NOMO-1 (cell line): ENCODE results near the gene ZEB2.

Experiments used
- DNase-seq, 2 experiments: peaks; one replicate each; lab custom pipeline; 2025; ENCODE audit not compliant: unreplicated experiment in 2 of 2; lab: John Stamatoyannopoulos, UW

Gene ZEB2

DNA sequence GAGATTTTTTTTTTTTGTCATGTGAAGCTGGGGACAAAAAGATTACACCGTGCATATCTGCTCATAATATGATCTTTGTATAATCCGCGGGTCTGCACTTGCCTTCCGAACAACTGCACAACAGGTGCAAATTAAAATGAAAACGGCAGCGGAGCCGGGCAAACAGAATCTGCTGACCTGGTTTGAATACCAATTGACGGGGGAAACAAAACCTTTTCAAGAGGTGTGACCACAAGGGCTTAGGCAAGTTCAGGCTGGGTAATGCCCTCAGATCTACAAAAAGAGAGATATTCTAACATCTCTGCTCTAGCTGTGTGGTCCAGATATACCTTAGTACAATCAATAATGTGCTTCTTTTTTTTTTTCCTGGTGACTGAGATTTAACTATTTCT lies 88.5 kb downstream of the ZEB2 start:
- DNase-seq = no peak

DNA sequence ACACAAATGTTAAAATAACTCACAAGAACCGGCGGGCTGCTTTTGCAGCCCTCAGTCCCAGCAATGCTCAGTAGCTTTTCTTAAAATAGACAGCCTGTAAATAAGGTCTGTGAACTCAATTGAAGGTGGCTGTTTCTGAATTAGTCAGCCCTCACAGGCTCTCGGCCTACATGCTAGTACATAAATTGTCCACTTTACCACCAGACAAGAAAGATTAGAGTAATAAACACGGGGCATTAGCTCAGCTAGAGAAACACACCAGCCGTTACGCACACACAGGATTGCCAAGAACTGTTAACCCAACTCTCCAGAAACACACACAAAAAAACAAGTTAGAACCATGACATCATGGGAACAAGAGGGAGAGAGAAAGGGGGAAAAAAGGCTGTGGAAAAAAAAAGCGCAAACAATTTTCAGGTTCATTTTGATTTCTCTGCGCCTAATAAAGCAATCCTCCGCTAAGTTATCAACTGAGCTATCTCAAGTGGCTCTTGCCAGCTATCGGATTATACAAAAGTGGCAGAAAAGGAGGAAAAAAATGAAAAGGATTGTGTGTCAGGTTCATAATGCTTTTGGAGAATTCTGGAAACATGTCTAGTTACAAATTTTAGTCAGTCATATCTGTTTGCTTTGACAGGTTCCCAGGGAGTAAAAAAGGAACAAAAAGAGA lies 89.1 kb downstream of the ZEB2 start:
- no peak for DNase-seq

DNA sequence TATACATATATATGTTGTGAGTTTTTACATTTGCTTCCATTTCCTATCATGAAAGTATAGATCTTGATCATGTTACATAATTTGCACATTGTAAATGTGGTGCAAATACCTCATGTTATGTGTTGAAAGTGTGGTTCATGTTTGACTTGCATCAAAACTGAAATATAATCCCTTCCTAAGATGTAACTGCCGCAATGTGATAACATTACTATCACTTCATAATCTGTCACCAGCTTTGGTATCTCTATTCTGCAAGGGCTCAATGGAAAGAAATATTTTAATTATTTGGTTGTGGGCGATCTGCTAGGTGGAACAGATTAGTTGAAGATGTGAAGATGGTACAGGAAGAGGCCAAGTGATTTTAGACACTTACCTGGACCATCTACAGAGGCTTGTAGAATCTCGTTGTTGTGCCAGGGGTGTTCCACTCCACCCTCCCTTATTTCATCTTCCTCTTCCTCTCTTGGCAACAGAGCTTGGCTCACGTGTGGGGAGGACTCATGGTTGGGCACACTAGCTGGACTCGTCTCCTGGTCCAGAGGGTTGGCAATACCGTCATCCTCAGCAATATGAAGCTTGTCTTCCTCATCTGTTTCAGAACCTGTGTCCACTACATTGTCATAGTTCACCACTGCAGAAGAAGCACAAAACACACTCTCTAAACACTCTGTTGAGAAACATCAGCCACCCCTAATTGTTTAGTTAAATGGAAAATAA lies 90.4 kb downstream of the ZEB2 start:
- no peak for DNase-seq

DNA sequence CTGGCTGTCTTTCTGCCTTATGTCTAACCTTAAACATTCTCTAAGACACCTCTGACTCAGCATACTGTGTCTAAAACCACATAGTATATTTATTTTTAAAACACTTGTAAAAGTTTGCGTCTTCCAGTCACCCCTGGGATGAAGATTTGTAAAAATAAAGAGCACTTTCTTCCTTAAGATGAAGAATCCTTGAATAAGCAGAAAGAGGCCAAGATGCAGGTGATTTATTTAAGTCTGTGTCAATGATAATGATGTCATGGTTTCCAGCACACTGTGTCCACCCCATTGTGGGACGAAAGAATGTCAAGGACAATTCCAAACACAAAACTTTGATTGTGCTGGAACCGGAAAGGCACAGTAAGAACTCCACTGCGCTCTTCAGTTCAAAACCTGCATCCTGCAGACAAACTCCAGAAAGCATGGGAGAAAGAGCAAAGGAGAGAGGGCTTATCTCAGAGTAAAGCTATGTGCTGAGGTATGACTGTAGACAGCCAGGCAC lies 92.9 kb downstream of the ZEB2 start:
- no peak for DNase-seq

DNA sequence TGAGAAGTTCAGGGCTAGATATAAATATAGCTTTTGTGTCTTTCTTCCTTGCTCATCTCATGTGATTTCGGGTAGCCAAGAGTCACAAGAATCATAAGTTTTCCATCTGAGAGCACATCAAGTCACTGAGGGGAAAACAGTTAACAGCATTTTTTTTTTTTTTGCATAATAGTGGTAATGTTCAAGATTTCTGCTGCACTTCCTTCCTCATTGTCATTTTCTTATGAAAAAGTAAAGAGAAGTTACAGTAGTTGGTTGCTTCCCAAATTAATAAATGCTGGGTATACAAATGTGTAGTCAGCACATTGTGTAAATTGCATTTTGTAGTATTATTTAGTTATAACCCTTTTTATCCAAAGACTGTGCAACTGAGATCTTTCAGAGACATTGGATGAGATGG lies 93.6 kb downstream of the ZEB2 start:
- peak in 1 of 2 experiments; percentile 56 for DNase-seq

DNA sequence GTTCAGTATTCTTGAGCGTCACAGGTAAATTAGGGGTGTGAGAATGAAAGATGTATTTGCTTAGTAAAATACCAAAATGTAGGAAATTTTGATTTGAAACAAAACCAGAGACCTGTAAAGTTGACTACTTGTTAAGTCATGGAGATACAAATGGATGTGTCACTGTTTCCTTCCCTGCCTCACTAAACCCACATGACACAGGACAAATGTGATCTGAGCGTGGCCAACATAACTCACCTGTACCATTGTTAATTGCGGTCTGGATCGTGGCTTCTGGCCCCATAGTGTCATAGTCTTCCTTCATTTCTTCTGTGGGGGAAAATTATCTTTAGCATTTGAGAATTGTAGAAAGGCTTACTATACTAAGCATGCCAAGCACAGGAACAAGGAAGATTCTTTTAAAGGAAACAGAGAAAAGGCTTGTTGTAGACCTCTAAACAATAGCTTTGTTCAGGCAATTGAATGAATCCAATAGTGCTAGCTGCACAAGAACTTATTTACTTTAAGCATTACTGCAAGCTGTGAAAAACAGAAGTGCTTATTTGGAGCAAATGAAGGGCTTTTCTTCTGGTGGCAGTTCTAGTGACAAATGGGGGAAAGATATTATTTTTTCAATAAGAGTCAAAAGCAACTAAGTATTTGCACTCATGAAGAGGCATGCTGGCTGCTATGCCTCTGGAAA lies 95.2 kb downstream of the ZEB2 start:
- no peak for DNase-seq

DNA sequence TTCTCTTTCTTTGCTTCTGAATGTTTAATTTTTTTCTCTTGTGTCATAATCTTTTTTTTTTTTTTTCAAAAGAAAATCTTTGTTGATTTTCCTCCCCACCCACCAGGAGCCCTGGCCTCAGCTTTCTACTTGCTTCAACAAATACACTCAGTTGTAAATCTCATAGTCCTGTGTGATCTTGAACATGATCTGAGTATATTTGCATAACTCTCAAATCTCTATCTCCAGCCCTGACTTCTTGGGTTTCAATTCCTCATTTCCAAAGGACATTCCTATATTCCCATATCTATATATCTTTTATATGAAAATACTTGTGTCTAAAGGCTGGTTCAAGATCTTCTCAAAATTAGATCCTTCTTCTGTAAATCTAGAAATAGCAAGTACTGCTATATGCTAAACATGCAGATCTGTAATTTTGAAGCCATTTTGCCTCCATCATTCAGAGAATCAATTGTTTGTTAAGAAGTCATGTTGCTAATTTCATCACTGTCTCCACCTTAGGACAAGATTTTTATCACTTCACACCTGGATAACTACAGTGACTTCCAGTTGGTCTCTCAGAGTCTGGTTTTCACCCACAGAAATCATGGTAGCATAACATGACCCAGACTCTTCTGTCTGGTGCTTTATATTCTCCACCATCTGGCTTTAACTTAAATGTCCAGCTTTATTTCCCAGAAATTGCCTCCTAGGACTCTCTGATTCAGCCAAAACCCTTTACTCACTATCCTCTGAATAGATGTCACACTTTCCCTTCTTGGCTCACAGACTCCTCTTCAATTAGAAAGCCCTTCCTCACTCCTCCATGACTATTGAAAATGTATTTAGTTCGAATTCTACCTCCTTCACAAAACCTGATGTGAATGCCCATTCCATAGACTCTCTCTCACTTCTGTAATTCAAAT lies 98.1 kb downstream of the ZEB2 start:
- no peak for DNase-seq

DNA sequence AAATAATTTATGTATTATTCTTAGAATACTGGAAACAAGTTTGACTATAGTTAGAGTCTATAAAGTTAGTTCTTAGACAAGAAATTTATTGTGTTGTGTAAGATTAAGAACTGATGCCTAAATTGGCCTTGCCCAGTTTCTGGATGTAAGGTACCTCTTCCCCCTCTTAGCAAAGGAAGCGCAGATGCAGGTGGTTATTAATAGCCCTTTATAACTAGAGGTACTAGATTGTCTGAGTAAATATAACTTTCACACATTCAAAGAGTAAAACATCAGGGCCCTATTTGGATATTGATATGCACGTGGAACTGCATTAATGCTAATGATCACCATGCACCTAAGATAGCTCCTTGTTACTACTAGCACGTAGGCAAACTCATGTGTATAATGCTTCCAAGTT lies 100.7 kb downstream of the ZEB2 start:
- no peak for DNase-seq

DNA sequence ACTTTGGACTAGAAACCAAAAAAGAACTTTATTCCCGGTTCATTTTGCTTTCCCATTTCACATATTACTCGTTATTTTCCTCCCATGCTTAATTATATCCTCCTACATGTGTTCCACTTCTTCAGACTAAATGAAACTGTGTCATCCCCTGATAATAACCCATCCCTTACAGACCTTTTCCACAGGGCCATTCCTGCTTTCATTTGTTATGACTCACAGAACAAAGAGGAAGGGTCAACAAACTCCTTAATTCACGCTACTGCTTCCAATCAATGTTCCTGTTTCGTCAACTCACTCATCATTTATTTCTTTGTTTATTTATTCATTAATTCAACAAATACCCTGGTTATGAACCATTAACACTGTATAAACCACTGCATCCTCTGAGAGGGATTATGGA lies 104.5 kb downstream of the ZEB2 start:
- DNase-seq = no peak

DNA sequence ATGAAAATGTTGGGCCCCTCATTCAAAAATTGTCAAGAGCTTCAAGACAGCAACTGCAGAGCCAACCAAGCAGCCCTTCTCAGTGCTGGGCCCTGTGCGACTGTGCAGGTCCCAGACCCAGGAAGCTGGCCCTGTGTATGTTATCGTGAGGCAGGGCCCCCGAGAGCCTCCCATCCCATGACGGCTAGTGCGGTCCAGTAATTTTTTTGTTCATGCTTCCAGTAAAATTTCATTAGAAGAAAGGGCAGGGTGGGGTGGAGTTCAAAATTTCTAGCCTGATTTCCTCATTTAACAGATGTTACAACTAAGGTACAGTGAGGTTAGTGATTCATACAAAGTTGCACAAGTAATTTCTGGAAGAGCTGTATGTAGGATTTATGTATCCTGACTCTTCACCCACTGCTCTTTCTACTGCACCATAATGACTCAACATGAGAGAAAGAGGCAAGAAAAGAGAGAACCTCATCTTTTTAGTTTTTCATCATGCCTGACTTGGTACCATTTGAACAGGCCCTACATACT lies 105.5 kb downstream of the ZEB2 start:
- peak; percentile 83 to 99 for DNase-seq

DNA sequence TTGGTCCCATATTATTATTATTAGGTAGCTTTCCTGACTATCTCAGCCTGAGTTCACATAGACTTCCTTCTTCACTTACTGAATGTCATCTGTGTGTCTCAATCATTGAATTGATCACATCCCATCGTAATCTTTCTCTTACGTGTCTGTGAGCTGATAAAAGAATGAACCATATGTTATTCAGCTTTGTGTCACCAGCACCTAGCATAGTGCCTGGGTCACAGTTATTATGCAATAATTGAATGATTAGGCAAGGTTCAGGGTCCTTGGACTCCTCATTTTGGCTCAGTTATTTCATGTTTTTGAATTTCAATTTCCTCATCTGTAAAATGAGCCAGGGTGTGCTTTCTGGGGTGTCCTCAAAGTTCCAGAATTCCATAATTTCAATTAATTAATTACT lies 107.2 kb downstream of the ZEB2 start:
- DNase-seq = peak in 1 of 2 experiments; percentile 65

DNA sequence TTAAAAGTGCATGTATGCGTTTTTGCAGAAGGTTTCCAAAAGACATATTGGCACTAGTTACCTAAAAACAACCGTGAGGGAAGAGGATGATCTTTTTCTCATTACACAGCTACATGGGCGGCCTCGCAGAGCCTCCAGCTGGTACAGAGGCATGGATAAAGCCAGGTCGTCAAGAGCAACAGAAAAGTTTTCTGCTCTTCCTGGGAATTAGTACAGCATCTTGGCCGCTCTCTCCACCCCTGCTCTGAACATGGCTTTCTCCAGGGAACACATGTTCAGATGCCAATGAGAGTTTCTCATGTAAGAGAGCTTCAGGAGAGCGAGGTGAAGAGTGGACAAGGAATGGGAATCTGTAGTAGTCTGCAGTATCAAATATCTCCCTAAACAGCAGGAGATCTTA lies 108.4 kb downstream of the ZEB2 start:
- DNase-seq = no peak

DNA sequence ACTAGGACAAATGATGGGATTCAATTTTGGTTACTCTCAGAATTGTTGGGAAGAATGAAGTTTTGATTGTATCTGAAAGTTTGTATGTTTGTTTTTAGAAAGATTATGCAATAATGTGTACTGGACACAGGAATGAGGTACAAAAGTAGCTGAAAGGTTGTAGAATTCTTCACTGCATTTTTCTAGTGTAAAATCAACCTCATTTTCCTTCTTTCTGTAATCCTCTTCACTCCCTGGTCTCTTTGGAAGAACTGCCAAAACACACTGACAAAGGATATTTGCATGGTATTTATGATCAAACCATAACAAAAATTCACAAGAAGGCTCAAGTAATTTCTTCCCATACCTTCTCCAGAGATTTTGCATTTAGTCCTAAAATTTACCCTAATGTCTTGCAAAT lies 110.7 kb downstream of the ZEB2 start:
- DNase-seq = no peak

DNA sequence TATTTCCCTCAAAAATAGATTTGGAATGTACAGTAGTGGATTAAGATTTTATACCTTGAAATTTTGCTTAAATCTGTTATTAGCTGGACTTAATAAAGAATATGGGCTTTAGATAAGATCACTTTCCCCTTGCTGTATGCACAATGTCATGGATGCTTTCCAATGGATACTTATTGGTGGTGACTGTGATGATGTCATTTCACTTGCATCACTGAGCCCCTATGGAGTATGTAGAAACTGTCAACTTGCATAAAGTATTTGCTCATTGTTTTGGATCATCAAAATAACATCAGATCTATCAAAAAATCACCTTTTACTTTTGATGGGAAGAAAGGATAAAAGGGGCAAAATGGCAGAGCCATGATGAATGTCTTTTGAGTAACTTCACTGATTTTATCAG lies 112.7 kb downstream of the ZEB2 start:
- DNase-seq = no peak

DNA sequence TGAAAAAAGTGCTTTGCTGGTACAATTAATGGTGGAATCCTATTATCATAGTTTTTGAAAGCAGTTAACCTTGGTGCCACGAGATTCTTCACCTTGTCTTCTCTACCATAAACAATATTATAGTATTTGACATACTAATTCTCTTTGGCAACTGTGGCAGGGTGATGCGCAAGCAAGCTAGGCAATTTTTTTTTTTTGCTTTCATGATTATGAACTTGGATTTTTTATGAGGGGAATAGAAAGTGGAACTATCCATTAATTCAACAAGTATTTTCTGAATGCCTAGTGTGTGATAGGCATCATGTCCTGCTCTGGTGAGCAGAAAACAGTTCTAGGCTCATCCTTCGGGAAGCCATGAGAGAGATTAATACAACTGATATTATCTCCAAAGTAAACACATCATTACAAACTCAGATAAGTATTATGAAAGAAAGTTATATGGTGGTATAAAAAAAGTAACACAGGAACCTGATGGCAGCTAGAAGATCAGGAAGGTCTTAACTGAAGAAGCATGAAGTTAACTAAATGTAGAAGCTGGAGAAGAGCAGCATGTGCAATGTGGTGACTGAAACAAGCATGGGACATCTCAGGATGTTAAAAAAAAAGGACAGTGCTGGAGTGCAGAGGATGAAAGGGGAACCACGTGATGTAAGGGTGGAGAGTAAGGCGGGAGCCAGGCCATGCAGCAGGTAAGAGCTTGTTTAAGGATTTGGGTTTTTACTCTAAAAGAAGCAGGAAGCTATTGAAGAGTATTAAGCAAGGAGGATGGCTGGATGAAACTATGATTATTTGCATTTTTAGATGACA lies 113.7 kb downstream of the ZEB2 start:
- no peak for DNase-seq

DNA sequence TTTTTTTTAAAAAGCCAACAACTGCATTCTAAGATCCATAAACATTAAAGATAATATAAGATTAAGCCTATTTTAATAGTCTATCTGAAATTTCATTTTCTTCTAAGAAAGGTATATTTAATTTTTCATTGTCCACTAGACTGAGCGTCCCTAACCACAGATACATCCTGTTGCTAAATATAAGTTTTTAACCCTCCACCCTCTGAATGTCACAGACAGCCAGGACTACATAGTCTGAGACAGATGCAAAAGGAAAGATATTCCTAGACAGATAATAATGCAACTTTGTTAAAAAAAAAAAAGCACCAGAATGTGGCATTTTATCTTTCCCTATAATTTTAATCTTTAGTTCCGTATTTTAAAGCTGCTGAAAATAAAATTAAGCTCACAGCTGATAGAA lies 114.6 kb downstream of the ZEB2 start:
- no peak for DNase-seq

DNA sequence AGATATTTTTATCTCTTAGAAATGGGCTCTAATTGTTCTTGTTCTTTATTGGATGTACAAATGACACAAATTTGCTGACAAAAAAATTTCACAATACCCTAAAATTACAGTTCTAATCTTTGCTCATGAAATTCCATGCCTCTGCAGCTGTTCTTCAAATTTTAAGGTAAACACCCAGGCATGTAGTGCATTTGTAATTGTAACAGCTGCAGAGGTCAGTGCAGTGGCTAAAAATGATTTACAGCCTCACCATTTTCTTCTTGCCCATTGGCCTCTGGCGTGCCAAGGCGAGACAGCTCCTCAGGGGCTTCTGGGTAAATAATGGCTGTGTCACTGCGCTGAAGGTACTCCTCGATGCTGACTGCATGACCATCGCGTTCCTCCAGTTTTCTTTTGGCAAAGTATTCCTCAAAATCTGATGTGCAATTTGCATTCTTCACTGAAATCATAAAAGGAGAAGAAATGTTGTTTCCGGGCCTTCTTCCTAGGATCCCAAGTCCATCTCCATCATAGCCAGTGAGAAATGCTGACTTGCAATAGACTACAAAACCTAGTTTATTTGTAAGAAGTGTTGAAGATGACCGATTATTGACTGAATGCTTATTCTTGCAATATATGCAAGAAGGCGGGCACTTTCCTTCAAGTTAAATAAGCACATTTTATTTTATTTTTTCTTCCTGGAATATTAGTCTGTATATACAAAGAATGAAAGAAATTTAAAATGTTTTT lies 115.2 kb downstream of the ZEB2 start:
- no peak for DNase-seq

DNA sequence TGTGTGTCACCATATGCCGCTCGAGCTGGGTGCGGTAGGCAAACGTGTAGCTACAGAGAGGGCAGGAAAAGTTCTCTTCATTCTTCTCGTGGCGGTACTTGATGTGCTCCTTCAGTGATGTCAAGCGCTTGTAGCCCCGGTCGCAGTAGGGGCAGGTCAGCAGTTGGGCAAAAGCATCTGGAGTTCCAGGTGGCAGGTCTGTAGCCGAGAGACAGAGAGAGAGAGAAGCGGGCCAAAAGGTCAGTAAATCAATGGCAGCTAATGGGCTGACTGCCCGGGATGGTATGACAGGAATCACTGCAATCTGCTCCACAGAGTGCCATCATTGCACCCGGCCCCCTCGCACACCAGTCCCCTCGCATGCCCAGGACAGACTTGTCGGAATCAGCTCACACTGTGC lies 116.0 kb downstream of the ZEB2 start:
- no peak for DNase-seq

DNA sequence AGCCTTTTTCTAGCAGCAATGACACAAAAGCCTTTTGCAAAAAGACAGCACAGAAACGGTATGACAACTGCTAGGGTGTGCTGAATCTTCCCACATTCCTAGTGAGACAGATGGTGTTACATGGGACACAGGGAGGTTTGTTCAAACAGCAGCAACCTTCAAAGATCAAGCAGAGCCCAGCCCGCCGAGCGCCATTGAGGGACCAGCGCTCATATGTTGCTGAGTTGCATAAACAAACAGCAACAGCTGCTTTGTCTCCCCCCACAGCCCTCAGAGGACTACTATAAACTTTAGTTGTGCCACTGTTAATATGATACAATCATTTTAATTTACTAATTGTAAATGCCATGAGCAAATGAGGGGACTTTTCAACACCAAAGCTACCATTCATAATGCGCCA lies 117.7 kb downstream of the ZEB2 start:
- no peak for DNase-seq
